Measurements from ENCODE around the gene SLC2A8.

SLC2A8 gene

GRCh38 chr9:127398715-127399400 lies 1.9 kb downstream of the SLC2A8 start:
- Histone ChIP-seq H3K4me3 (no peak overlapping the region), H3K27ac (no peak overlapping the region)
- DNase-seq (ENCODE audit: low spot score), result no peak
- no peak for TF ChIP-seq CTCF (IDR thresholded peaks at IDR 0.05)

DNA sequence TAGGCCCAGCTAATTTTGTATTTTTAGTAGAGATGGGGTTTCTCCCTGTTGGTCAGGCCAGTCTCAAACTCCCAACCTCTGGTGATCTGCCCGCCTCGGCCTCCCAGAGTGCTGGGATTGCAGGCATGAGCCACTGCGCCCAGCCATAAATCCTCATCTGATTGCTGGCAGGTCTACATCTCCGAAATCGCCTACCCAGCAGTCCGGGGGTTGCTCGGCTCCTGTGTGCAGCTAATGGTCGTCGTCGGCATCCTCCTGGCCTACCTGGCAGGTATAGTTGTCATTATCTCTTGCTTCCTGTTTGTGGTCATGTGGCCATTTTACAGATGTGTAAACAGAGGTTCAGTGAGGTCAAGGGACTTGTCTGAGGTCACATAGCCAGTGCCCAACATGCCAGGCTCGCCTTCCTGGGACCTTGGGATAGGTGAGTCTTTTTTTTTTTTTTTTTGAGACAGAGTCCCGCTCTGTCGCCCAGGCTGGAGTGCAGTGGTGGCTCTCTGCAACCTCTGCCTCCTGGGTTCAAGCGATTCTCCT lies 2.8 kb downstream of the SLC2A8 start:
- Histone ChIP-seq H3K4me3 (no peak overlapping the region), H3K27ac (no peak overlapping the region)
- TF ChIP-seq CTCF (IDR thresholded peaks at IDR 0.05), result no peak
- no peak for DNase-seq (ENCODE audit: low spot score)

- DNase-seq (ENCODE audit: low spot score), result no peak
- Histone ChIP-seq H3K27ac (no peak overlapping the region), H3K4me3 (no peak overlapping the region)
- no peak for TF ChIP-seq CTCF (IDR thresholded peaks at IDR 0.05)
These were observed 5.6 kb downstream of the SLC2A8 start for GRCh38 chr9:127402401-127403090.

GRCh38 chr9:127403507-127404192 lies 6.7 kb downstream of the SLC2A8 start:
- no peak overlapping the region for H3K27ac ChIP-seq
- DNase-seq (ENCODE audit: low spot score), result no peak
- no peak for TF ChIP-seq CTCF (IDR thresholded peaks at IDR 0.05)
- no peak overlapping the region for H3K4me3 ChIP-seq

DNA sequence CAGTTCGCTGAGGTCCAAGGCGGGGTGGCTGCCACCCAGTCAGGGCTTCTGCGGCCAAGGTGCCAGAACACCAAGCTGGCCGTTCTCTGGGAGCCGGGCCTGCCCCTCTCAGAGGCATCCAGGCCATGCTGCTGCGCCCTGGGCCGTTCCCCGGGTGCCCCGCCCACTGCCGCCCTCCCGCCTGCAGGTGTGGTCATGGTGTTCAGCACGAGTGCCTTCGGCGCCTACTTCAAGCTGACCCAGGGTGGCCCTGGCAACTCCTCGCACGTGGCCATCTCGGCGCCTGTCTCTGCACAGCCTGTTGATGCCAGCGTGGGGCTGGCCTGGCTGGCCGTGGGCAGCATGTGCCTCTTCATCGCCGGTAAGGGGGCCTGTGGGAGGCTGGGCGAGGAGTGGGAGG lies 7.7 kb downstream of the SLC2A8 start:
- Histone ChIP-seq H3K27ac (no peak overlapping the region), H3K4me3 (no peak overlapping the region)
- TF ChIP-seq CTCF (IDR thresholded peaks at IDR 0.05), result no peak
- DNase-seq (ENCODE audit: low spot score), result no peak

- Histone ChIP-seq H3K27ac (no peak overlapping the region), H3K4me3 (no peak overlapping the region)
- TF ChIP-seq CTCF (IDR thresholded peaks at IDR 0.05), result no peak
- no peak for DNase-seq (ENCODE audit: low spot score)
These were observed 8.6 kb downstream of the SLC2A8 start for GRCh38 chr9:127405344-127406125.
